GM18499 (cell line): ENCODE data around the gene CTSG.
"Not testable (repeated sequence)": the region's sequence is repeated elsewhere in the genome, so short reads cannot be mapped to it uniquely, and the experiment has no call there.

Experiments used
- ATAC-seq: cut with Tn5 transposase; IDR thresholded peaks from one replicate; pipeline ENCODE4 v1.9.1; 2021; ENCODE audit warnings: moderate number of reproducible peaks; ENCODE audit not compliant: insufficient read depth, unreplicated experiment

CTSG gene, protein sequence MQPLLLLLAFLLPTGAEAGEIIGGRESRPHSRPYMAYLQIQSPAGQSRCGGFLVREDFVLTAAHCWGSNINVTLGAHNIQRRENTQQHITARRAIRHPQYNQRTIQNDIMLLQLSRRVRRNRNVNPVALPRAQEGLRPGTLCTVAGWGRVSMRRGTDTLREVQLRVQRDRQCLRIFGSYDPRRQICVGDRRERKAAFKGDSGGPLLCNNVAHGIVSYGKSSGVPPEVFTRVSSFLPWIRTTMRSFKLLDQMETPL

DNA sequence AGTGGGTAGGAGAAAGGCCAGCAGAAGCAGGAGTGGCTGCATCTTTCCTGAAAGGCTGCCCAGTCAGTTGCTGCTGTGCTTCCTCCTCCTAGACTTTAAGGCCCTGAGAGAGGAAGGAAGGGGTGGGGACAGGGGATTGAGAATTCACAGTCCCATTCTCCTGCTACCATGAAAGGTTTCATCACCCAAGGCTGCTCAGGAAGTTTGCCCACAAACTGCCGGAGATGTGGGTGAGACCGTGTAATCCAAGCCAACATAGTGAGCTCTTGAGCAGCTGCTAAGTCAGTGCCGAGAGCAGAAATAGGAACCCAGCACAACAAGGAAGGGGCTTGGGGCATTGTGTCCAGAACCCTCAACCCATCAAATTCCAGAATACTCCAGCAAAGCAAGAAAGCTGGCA lies at the start of gene CTSG:
CTSG (minus strand) TSS at position 69 of the 400 bp plus-strand sequence; CDS start at position 42, 27 bp downstream.
- ATAC-seq: no peak

DNA sequence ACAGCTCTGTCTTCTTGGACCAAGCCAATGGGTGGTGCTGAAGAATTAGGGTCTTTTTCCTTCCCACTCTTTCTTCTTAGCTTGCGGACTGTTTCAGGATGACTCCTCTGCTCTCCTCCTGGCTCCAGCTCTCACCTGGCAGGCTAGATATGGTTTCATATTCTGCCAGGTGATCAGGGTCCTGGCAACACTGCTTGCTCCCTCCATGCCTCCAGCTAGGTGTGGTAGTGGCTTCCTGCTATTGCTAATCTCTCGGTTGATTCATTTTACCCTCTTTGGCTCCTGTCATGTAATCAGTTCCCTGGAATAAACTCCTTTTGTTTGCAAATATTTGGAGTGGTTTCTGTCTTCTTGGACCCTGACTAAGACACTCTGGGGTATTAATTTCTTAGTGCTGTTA lies 37.7 kb upstream of the CTSG start:
- ATAC-seq: no peak

DNA sequence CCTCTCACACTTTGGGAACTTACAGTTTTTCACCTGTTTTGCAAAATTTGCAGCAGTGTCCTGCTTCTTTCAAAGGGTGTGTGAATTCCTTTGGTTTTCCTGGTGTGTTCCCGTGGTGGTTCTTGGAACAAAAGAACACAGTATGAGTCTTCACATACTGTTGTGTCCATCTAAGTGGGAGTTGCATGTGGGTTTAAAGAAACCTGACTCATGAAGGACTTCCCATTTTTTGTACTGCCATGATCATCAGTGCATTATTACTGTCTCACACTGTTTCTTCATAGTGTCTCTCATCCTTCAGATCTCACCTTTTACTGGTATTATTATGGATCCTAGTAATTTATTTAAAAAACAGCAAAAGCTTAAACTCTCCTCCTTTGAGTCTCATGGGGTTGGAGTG lies 37.2 kb upstream of the CTSG start:
- ATAC-seq: no peak

DNA sequence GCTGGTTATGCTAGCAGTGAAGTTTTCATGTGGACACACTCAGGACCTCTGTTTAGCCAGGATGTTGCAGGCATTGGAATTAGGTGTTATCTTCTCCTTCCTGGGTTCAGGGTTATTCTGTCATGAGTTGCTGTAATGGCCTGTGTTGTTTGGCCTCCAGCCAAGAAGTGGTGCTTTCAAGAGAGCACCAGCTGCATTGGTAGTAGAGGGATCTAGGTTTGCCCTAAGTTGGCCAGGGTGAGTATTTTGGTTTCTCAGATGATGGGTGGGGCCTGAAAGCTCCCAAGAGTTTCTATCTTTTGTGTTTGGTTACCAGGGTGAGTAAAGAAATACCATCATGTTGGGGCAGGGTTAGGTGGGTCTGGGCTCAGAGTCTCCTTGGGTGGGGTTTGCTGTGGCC lies 36.1 kb upstream of the CTSG start:
- no peak for ATAC-seq

DNA sequence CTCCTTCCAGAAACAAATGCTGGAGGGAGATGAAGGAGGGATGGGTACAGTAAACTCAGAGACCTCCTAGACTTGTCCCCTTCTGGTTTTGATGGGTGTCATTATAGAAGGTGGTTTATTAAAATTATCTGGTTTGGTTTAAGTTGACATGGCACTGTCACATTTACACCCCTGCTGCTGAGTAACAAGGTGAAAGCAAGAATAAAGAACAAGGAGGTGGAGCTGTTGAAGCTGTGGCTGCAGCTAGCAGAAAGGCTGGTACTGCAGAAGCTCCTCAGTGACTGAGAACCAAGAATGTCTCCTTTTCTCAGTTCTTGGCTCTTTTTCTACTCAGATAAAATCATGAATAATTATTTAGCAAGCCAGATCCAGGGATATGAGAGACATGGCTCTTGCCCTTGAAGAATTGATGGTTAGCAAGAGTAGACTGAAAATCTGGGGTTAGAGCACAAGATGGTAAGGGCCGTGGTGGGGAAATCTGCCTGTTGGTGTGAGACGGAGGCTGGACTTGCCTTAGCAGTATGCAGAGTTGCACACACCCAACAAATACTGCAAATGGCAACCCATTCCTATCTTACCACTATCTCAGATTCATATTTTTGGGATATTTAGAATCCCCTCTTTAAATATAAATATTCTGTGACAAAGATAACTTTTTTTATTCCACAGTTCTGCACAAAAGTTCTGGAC lies 33.8 kb upstream of the CTSG start, which contains the start of gene GZMH:
GZMH (minus strand) TSS at position 31 of the 690 bp plus-strand sequence. CDS start 72 bp downstream, outside the sequence.
- no peak for ATAC-seq

DNA sequence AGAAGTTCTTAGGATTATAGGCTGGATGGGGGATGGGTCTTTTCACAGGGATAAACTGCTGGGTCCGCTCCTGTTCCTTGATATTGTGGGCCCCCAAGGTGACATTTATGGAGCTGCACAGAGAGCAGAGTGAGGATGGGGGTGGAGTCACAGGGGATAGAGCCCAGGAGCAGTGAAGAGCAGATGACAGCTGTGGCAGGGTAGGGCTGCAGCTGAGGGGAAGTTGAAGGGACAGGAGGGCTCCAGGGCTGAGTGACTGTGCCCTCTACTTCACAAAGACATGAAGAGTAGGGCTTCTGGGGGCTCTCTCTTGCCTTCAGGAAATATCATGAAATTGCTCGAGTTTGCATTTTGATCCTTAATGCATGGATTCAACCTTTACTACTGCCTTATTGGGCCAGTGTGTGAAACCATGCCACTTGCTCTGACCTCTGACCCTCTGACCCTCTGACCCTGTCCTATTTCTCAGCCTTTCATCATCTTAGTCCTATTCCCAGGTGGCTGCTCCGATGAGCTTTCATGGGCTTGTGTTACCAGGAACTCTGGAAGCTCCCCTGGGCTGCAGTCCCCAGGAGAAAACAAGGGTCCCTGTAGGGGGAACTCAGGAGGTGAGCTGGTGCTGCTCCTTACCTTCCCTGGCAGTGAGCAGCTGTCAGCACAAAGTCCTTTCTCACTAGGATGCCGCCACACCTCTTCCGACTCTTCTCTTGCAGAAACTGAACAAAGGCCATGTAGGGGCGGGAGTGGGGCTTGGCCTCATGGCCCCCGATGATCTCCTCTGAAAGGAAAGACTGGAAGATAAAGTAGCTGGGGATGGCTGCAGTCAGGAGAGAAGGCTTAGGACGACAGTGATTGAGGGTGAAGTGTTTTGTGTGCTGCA lies 31.8 kb upstream of the CTSG start:
- no peak for ATAC-seq

DNA sequence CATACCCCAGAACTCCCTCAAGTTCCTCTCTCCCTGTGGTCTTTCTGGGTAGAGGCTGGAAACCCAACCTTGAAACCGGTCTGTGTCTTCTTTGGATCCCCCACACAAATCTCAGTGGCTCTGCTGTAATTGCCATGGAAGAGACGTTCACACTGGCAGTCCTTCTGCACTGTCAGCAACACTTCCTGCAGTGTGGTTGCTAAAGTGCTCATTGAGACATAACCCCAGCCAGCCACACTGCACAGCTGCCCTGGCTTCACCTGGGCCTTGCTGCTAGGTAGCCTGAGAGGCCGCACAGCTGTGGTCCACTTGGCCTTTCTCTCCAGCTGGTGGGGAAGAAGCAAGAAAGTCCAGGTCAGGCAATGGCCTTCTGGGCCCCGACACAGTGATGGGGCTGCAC lies 31.0 kb upstream of the CTSG start:
- ATAC-seq: no peak

DNA sequence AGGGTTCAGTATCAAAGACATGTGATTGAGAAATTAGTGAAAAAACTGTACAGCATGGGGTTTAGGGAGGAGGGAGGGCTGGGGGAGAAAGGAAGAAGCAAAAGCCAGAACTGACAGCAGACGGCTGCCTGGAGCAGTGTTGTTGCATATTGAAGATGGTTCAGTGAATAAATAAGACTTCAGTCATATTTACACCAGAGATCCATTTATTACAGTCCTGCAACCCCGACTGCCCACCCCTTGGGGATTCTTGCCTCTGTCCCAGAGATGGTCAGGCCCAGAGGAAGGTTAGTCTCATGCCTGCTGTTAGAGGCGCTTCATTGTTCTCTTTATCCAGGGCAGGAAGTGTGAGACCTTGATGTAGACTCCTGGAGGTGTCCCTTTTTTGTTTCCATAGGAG lies 30.2 kb upstream of the CTSG start:
- no peak for ATAC-seq

DNA sequence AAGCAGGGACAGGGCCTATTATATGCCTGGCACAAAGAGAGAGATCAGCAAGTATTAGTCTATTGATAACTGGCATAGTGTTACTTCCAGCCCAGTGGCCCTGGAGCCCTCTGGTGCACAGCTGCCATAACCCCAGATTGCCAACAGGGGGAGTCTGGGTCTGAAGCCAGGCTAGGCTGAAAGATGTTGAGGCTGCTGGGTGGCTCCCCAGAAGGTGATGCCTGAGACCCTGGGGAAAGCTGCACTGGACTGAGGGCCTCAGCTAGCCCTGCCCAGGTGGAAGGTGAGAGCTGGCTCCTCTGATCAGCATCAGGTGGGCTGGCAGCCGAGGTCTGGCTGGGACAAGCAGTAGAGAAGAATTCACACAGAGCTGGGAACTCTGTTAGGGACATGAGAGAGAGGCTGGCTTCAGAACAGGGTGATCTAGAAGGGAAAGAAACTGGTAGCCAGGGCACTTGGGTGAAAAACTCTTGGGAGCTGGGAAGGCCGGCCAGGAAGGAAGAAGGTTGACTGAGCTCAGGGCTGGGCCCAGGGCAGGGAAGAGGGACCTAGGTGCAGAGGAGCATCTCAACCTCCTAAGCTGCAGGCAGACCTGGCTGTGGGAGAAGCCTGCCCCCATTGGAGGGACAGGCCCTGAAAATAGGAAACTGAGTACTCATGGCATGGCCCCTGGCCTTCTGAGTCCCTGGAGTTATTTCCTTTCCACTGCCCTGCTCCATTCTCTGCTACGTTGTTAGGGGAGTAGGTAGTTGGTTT lies 29.6 kb upstream of the CTSG start:
- peak; percentile 54 for ATAC-seq

DNA sequence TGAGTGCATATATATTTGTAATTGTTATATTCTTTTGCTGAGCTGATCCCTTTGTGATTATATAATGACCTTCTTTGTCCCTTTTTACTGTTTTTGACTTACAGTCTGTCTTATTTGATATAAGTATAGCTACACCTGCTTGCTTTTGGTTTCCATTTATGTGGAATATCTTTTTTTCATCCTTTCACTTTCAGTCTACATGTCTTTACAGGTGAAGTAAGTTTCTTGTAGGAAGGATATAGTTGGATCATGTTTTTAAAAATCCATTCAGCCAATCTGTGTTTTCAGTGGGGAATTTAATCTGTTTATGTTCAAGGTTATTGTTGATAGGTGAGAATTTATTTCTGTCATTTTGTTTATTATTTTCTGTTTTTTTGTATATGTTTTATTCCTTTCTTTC lies 21.4 kb upstream of the CTSG start:
- no peak for ATAC-seq

DNA sequence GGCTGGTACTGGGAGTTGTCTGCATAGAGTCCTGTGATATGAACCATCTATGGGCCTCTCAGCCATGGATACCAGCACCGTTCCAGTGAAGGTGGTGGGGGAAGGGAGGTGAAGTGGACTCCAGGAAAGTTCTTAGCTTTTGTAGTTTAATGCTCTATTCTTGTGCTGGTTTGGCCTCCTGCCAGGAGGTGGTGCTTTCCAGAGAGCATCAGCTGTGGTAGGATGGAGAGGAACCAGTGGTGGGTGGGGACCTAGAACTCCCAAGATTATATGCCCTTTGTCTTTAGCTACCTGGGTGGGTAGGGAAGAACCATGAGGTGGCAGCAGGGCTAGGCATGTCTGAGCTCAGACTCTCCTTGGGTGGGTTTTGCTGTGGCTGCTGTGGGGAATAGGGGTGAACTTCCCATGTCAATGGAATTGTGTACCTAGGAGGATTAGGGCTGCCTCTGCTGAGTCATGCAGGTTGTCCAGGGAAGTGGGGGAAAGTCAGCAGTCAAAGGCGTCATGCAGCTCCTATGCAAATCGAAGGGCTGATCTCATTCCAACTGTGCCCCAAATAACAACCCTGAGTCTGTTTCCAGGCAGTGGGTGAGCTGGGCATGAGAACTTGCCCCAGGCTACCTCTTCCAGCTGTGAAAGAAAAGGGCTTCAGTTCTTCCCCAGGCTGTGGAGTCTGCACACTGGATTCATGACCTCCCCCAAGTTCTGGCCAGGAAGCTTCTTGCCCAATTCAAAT lies 19.2 kb upstream of the CTSG start:
- no peak for ATAC-seq

DNA sequence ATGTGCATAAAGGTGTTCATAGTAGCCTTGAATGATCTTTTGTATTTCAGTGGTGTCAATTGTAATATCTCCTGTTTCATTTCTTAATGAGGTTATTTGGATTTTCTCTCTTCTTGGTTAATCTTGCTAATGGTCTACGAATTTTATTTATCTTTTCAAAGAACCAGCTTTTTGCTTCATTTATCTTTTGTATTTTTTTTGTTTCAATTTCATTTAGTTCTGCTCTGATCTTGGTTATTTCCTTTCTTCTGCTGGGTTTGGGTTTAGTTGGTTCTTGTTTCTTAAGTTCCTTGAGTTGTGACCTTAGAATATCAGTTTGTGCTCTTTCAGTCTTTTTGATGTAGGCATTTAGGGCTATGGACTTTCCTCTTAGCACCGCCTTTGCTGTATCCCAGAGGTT lies 15.0 kb upstream of the CTSG start:
- not testable (repeated sequence) for ATAC-seq

DNA sequence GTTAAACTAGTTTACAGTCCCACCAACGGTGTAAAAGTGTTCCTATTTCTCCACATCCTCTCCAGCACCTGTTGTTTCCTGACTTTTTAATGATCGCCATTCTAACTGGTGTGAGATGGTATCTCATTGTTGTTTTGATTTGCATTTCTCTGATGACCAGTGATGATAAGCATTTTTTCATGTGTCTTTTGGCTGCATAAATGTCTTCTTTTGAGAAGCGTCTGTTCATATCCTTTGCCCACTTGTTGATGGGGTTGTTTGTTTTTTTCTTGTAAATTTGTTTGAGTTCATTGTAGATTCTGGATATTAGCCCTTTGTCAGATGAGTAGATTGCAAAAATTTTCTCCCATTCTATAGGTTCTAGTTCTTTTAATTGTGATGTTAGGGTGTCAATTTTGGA lies 8.4 kb upstream of the CTSG start:
- not testable (repeated sequence) for ATAC-seq

DNA sequence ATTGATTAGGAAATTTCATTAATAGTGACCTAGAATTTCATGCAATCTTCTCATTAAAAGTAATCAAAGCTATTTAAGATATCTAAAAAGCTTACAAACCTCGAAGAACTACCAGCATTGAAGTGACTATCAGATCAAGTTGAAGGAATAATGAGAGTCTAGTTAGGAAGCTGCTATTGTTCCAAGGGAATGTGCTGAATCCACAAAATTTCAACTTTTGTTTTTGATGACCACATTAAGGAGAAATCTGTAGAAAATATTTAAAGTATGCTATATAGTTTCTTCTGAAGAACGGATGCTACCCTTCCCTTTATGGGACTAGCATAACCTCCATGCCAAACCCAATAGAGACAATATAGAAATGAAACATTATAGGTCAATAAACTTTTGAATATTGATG lies 2.5 kb upstream of the CTSG start:
- no peak for ATAC-seq

DNA sequence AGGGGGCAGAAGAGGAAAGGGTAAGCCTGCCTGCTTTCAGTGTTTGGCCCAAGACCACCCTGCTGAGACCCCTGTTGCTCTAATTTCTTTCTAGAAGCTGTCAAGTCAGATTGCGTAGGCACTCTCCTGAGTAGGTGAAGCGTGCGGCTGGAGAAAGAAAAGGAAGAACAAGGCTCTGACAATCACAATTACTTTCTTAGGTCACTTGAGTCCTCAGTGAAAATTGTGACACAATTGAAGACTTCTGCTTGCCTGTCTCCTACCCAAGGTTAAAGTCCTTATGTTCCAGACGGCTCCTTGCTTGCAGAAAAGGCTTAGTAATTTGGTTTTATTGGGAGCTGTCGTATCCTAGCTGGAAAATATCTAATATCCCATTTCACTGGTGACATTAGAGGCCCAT lies 721 bp upstream of the CTSG start:
- no peak for ATAC-seq

DNA sequence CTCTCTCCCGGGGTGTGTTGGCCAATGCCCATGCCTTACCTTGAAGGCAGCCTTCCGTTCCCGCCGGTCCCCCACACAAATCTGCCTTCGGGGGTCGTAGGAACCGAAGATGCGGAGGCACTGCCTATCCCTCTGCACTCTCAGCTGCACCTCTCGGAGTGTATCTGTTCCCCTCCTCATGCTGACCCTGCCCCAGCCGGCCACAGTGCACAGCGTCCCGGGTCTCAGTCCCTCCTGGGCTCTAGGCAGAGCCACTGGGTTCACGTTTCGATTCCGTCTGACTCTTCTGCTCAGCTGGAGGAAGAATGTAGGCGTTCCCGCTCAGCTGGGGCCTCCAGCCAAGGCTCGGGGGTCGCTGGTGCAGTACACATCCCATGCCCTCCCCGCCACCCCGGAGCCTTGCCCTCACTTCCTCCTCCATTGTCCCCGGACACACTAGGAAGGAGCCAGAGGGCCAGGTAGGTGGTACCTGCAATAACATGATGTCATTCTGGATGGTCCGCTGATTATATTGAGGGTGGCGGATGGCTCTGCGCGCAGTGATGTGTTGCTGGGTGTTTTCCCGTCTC lies 1.8 kb downstream of the CTSG start:
- ATAC-seq: no peak

DNA sequence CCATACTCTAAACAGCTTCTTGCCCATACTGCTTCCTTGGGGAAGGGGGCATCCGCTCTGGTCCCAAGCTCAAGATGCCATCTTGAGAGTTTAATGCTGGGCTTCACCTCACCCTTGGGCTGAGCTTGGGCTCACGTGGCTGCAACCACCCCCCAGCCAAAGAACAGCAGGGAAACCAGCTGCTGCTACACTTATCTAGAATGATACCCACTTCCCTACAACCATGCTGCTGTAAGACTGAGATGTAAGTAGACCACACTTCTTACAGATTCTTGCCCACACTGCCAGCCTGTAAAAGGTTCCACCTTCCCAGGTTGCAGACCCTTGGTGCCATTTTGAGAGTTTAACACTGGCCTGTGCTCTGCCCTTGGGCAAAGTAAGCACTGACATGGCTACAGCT lies 9.7 kb downstream of the CTSG start:
- no peak for ATAC-seq

DNA sequence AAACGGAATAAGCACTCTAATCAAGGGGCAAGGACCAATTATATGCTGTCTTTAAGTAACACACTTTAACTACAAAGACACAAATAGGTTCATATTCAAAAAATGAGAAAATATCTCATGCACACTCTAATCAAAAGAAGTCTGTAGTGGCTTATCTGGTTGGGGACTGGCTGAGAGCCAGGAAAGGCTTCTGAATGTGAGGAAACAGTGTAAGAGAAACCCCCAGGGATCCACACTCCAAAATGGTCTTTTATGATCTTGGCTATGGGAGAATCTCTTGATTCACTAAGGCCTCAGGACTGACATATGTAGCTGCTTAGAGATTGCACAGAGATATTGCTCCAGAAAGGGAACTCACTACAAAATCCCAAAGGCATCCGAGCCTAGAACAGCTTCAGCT lies 10.3 kb downstream of the CTSG start:
- no peak for ATAC-seq

DNA sequence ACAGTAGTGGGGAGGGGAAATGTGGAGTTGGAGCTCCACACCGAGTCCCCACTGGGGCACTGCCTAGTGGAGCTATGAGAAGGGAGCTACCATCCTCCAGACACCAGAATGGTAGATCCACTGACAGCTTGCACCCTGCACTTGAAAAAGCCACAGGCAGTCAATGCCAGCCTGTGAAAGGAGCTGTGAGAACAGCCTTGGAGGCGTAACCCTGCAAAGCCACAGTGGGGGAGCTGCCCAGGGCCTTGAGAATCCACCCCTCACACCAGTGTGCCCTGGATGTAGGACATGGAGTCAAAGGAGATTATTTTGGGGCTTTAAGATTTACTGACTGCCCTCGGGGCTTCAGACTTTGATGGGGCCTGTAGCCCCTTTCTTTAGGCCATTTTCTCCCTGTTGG lies 12.5 kb downstream of the CTSG start:
- ATAC-seq: no peak
